Measurements from ENCODE around the gene FAF2.
"Not testable (repeated sequence)": the region's sequence is repeated elsewhere in the genome, so short reads cannot be mapped to it uniquely, and the experiment has no call there.

The FAF2 gene

GRCh38 chr5:176407456-176408251 is 40.5 kb upstream of the FAF2 start:
- Histone ChIP-seq H3K9me3 (ENCODE audit: severe bottlenecking) (no peaks in the 10 kb centered on the region), H3K27ac (no peak overlapping the region), H3K27me3 (ENCODE audit: insufficient read depth, low read depth, severe bottlenecking) (no peaks in the 10 kb centered on the region), H3K4me3 (ENCODE audit: low read depth, low read length) (no peak overlapping the region), H3K36me3 (peaks cover 3% of the 10 kb centered on the region; the same call in 1 of the 2 replicates)
- no peak for TF ChIP-seq CTCF (IDR thresholded peaks at IDR 0.05; ENCODE audit: low read depth, low read length)
- no peak for DNase-seq

DNA sequence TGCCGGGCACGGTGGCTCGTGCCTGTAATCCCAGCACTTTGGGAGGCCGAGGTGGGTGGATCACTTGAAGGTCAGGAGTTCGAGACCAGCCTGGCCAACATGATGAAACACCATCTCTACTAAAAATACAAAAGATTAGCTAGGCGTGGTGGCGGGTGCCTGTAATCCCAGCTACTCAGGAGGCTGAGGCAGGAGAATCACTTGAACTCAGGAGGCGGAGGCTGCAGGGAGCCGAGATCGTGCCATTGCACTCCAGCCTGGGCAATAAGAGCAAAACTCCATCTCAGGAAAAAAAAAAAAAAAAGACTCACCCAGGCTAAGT is 40.0 kb upstream of the FAF2 start:
- not testable (repeated sequence) for H3K9me3 ChIP-seq (ENCODE audit: severe bottlenecking); H3K36me3 ChIP-seq; H3K4me3 ChIP-seq (ENCODE audit: low read depth, low read length); H3K27ac ChIP-seq; H3K27me3 ChIP-seq (ENCODE audit: insufficient read depth, low read depth, severe bottlenecking); DNase-seq

DNA sequence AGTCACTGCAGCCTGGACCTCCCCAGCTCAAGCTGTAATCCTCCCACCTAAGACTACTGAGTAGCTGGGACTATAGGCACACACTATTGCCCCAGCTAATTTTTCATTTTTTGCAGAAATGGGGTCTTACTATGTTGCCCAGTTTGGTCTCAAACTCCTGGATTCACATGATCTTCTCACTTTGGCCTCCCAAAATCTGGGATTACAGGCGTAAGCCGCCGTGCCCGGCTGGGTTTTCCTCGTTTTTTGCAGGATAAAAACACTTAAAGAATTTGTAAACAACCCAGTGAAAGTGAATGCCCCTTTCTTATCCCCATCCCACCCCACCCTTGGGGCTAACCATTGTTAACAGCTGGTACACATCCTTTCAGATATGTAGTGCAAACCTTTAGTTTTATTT is 39.6 kb upstream of the FAF2 start:
- Histone ChIP-seq H3K36me3 (peaks cover 3% of the 10 kb centered on the region; the same call in 1 of the 2 replicates), H3K27ac (no peak overlapping the region), H3K27me3 (ENCODE audit: insufficient read depth, low read depth, severe bottlenecking) (no peaks in the 10 kb centered on the region), H3K4me3 (ENCODE audit: low read depth, low read length) (no peak overlapping the region), H3K9me3 (ENCODE audit: severe bottlenecking) (no peaks in the 10 kb centered on the region)
- no peak for TF ChIP-seq CTCF (IDR thresholded peaks at IDR 0.05; ENCODE audit: low read depth, low read length)
- no peak for DNase-seq

DNA sequence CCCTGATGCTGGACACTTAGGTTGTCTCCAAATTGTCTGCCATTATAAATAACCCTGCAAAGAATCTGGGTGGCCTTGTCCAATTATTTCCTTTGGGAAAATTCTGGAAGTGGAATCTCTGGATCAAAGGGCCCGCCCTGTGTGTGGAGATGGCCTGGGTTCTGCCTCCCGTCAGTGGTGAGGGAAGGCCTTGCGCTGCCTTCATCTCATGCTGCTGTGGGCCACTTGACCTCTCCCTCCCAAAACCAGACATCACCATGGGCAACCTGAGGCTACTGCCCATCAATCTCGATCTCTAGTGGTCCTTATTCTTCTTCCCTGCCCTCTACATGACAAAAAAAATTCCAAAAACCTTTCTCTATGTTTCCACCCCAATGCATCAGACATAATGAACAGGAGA is 38.4 kb upstream of the FAF2 start:
- H3K27me3 ChIP-seq (ENCODE audit: insufficient read depth, low read depth, severe bottlenecking), result no peaks in the 10 kb centered on the region
- TF ChIP-seq CTCF (IDR thresholded peaks at IDR 0.05; ENCODE audit: low read depth, low read length), result no peak
- H3K36me3 ChIP-seq, result peaks cover 3% of the 10 kb centered on the region; the same call in 1 of the 2 replicates
- H3K9me3 ChIP-seq (ENCODE audit: severe bottlenecking), result no peaks in the 10 kb centered on the region
- H3K4me3 ChIP-seq (ENCODE audit: low read depth, low read length), result no peak overlapping the region
- H3K27ac ChIP-seq, result no peak overlapping the region
- no peak for DNase-seq

DNA sequence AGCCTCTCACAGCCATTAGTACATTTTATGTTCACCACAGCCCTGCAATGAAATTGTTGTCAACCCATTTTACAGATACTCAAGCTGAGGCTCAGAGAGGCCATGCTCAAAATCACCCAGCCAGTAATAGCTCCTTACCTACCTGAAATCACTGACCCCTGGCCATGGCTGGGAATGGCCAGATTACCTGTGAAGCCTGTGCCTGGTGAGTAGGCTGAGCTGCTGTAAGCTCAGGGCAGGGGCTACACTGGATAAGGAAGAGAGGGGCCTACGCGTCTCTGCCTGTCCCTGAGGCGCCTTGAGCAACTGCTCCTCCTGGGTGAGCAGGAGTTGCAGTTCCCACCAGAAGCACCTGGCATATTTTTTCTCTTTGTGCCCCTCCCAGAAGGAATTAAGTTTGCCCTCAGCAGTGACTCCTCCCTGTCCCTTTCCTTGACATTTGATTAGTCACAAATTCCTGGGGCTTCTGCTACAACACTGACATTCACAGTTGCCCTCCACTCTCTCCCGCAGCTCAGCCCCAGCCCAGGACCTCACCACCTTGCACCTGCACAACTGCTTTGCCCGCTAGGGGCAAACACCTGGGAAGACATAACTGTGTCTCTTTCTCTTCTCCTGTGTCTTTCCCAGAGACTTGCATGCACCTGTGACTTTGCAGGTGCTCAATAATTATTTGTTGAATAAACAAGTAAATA is 37.6 kb upstream of the FAF2 start:
- Histone ChIP-seq H3K27me3 (ENCODE audit: insufficient read depth, low read depth, severe bottlenecking) (no peaks in the 10 kb centered on the region), H3K36me3 (peaks cover 3% of the 10 kb centered on the region; the same call in 1 of the 2 replicates), H3K4me3 (ENCODE audit: low read depth, low read length) (no peak overlapping the region), H3K9me3 (ENCODE audit: severe bottlenecking) (no peaks in the 10 kb centered on the region), H3K27ac (no peak overlapping the region)
- no peak for TF ChIP-seq CTCF (IDR thresholded peaks at IDR 0.05; ENCODE audit: low read depth, low read length)
- DNase-seq, result no peak

GRCh38 chr5:176412517-176413254 is 35.5 kb upstream of the FAF2 start:
- peaks cover 3% of the 10 kb centered on the region; the same call in 1 of the 2 replicates for H3K36me3 ChIP-seq
- H3K27me3 ChIP-seq (ENCODE audit: insufficient read depth, low read depth, severe bottlenecking), result no peaks in the 10 kb centered on the region
- H3K27ac ChIP-seq, result no peak overlapping the region
- no peaks in the 10 kb centered on the region for H3K9me3 ChIP-seq (ENCODE audit: severe bottlenecking)
- H3K4me3 ChIP-seq (ENCODE audit: low read depth, low read length), result no peak overlapping the region
- no peak for TF ChIP-seq CTCF (IDR thresholded peaks at IDR 0.05; ENCODE audit: low read depth, low read length)
- peak; percentile 62 for DNase-seq
